K562 (cell line): Measurements from ENCODE around the gene PTTG1IP. TPM values are rescaled to one million over a fixed set of nuclear protein-coding genes. Genes with fewer than 3 reads are reported as not detected.

ENCODE experiments used
- polyA plus RNA-seq, 8 experiments: library from polyadenylated mRNA; depleted of rRNA in 4 of 8; stranded (reverse) in 5 of 8; unstranded in 3 of 8; fragments of >200 nt; fragmentation: Nextera tagmentation in 2 of 8; fragmentation: Illumina TruSeq in 1 of 8; extraction: Ambion mirVana in 2 of 8; extraction: Trizol in 1 of 8; gene quantifications; 2 replicates each; pipeline versions ENCODE4 v1.2.1 to v1.2.3, GENCODE V29; 2011 to 2014; ENCODE audit warnings: inconsistent platforms in 1 of 8, missing spikeins in 1 of 8
- total RNA-seq, 7 experiments: library from RNA; depleted of rRNA in 6 of 7; stranded (reverse); fragments of >200 nt in 6 of 7; fragmentation: Illumina TruSeq in 2 of 7; extraction: Trizol in 2 of 7; gene quantifications; 2 replicates each; pipeline versions ENCODE4 v1.2.1 to v1.2.3, GENCODE V29; 2011 to 2021; ENCODE audit warnings: low replicate concordance in 1 of 7

Gene PTTG1IP
- total and polyA plus RNA-seq, 9 of the 15 experiments (the other 6 are each of a cell fraction or from before 2014, with no cell fraction given) = 5.0 to 99.3 (median 82.4) TPM

Other genes with a start within 250 kb of the PTTG1IP start
Only the 7 nearest of the 14 such genes appear.
- gene KRTAP12-1, start 191.5 kb downstream of the PTTG1IP start, total RNA-seq (2014; rRNA removed) = not detected in 2 replicates
- not detected in 2 replicates for gene KRTAP12-1, start 191.5 kb downstream of the PTTG1IP start, total RNA-seq (2014; rRNA removed; fragmentation: Illumina TruSeq; extraction: Trizol)
- not detected in 2 replicates for gene KRTAP12-1, start 191.5 kb downstream of the PTTG1IP start, total RNA-seq (2015; rRNA removed; fragmentation: Illumina TruSeq; extraction: Trizol)
- gene KRTAP12-1, start 191.5 kb downstream of the PTTG1IP start, total RNA-seq (2021) = not detected in 2 replicates
- gene KRTAP12-1, start 191.5 kb downstream of the PTTG1IP start, polyA plus RNA-seq (2011; rRNA removed) = not detected in 2 replicates
- gene KRTAP12-1, start 191.5 kb downstream of the PTTG1IP start, polyA plus RNA-seq (2014; fragmentation: Illumina TruSeq; extraction: Trizol) = not detected in 2 replicates
- not detected for gene KRTAP12-1, start 191.5 kb downstream of the PTTG1IP start, polyA plus RNA-seq (2014; fragmentation: Nextera tagmentation; extraction: Ambion mirVana)
- gene KRTAP12-1, start 191.5 kb downstream of the PTTG1IP start, polyA plus RNA-seq (2014; rRNA removed) = not detected in 2 replicates
- gene KRTAP10-12, start 176.5 kb downstream of the PTTG1IP start, total RNA-seq (2014; rRNA removed) = not detected in 2 replicates
- gene KRTAP10-12, start 176.5 kb downstream of the PTTG1IP start, total RNA-seq (2014; rRNA removed; fragmentation: Illumina TruSeq; extraction: Trizol) = not detected in 2 replicates
- gene KRTAP10-12, start 176.5 kb downstream of the PTTG1IP start, total RNA-seq (2015; rRNA removed; fragmentation: Illumina TruSeq; extraction: Trizol) = not detected in 2 replicates
- gene KRTAP10-12, start 176.5 kb downstream of the PTTG1IP start, total RNA-seq (2021) = not detected in 2 replicates
- not detected in 2 replicates for gene KRTAP10-12, start 176.5 kb downstream of the PTTG1IP start, polyA plus RNA-seq (2011; rRNA removed)
- gene KRTAP10-12, start 176.5 kb downstream of the PTTG1IP start, polyA plus RNA-seq (2014; fragmentation: Illumina TruSeq; extraction: Trizol) = not detected in 2 replicates
- not detected for gene KRTAP10-12, start 176.5 kb downstream of the PTTG1IP start, polyA plus RNA-seq (2014; fragmentation: Nextera tagmentation; extraction: Ambion mirVana)
- gene KRTAP10-12, start 176.5 kb downstream of the PTTG1IP start, polyA plus RNA-seq (2014; rRNA removed) = not detected in 2 replicates
- not detected in 2 replicates for gene TSPEAR, start 162.1 kb downstream of the PTTG1IP start, total RNA-seq (2014; rRNA removed)
- not detected in 2 replicates for gene TSPEAR, start 162.1 kb downstream of the PTTG1IP start, total RNA-seq (2014; rRNA removed; fragmentation: Illumina TruSeq; extraction: Trizol)
- not detected in 2 replicates for gene TSPEAR, start 162.1 kb downstream of the PTTG1IP start, total RNA-seq (2015; rRNA removed; fragmentation: Illumina TruSeq; extraction: Trizol)
- gene TSPEAR, start 162.1 kb downstream of the PTTG1IP start, total RNA-seq (2021) = not detected in 2 replicates
- gene TSPEAR, start 162.1 kb downstream of the PTTG1IP start, polyA plus RNA-seq (2011; rRNA removed) = not detected in 2 replicates
- not detected in 2 replicates for gene TSPEAR, start 162.1 kb downstream of the PTTG1IP start, polyA plus RNA-seq (2014; fragmentation: Illumina TruSeq; extraction: Trizol)
- not detected for gene TSPEAR, start 162.1 kb downstream of the PTTG1IP start, polyA plus RNA-seq (2014; fragmentation: Nextera tagmentation; extraction: Ambion mirVana)
- gene TSPEAR, start 162.1 kb downstream of the PTTG1IP start, polyA plus RNA-seq (2014; rRNA removed) = not detected in 2 replicates
- gene UBE2G2, start 71.9 kb downstream of the PTTG1IP start, total RNA-seq (2014; rRNA removed) = 122 and 148 TPM in 2 replicates
- 109 and 112 TPM in 2 replicates for gene UBE2G2, start 71.9 kb downstream of the PTTG1IP start, total RNA-seq (2014; rRNA removed; fragmentation: Illumina TruSeq; extraction: Trizol)
- 99.0 and 112 TPM in 2 replicates for gene UBE2G2, start 71.9 kb downstream of the PTTG1IP start, total RNA-seq (2015; rRNA removed; fragmentation: Illumina TruSeq; extraction: Trizol)
- gene UBE2G2, start 71.9 kb downstream of the PTTG1IP start, total RNA-seq (2021) = 131 and 140 TPM in 2 replicates
- 210 and 225 TPM in 2 replicates for gene UBE2G2, start 71.9 kb downstream of the PTTG1IP start, polyA plus RNA-seq (2011; rRNA removed)
- gene UBE2G2, start 71.9 kb downstream of the PTTG1IP start, polyA plus RNA-seq (2014; fragmentation: Illumina TruSeq; extraction: Trizol) = 198 and 202 TPM in 2 replicates
- 10 to 100 TPM; 47.5 to 74.3 TPM for gene UBE2G2, start 71.9 kb downstream of the PTTG1IP start, polyA plus RNA-seq (2014; fragmentation: Nextera tagmentation; extraction: Ambion mirVana)
- 200 and 297 TPM in 2 replicates for gene UBE2G2, start 71.9 kb downstream of the PTTG1IP start, polyA plus RNA-seq (2014; rRNA removed)
- gene SUMO3, start 55.6 kb downstream of the PTTG1IP start, total RNA-seq (2014; rRNA removed) = 95.2 and 118 TPM in 2 replicates
- gene SUMO3, start 55.6 kb downstream of the PTTG1IP start, total RNA-seq (2014; rRNA removed; fragmentation: Illumina TruSeq; extraction: Trizol) = 101 TPM in 2 replicates
- 111 and 113 TPM in 2 replicates for gene SUMO3, start 55.6 kb downstream of the PTTG1IP start, total RNA-seq (2015; rRNA removed; fragmentation: Illumina TruSeq; extraction: Trizol)
- 120 TPM in 2 replicates for gene SUMO3, start 55.6 kb downstream of the PTTG1IP start, total RNA-seq (2021)
- gene SUMO3, start 55.6 kb downstream of the PTTG1IP start, polyA plus RNA-seq (2011; rRNA removed) = 110 and 128 TPM in 2 replicates
- 142 and 144 TPM in 2 replicates for gene SUMO3, start 55.6 kb downstream of the PTTG1IP start, polyA plus RNA-seq (2014; fragmentation: Illumina TruSeq; extraction: Trizol)
- 10 to 100 TPM; 13.9 to 21.6 TPM for gene SUMO3, start 55.6 kb downstream of the PTTG1IP start, polyA plus RNA-seq (2014; fragmentation: Nextera tagmentation; extraction: Ambion mirVana)
- gene SUMO3, start 55.6 kb downstream of the PTTG1IP start, polyA plus RNA-seq (2014; rRNA removed) = 143 and 146 TPM in 2 replicates
- gene ITGB2, start 47.2 kb upstream of the PTTG1IP start, total RNA-seq (2014; rRNA removed) = 0.78 and 1.0 TPM in 2 replicates
- 0.07 and 0.22 TPM in 2 replicates for gene ITGB2, start 47.2 kb upstream of the PTTG1IP start, total RNA-seq (2014; rRNA removed; fragmentation: Illumina TruSeq; extraction: Trizol)
- gene ITGB2, start 47.2 kb upstream of the PTTG1IP start, total RNA-seq (2015; rRNA removed; fragmentation: Illumina TruSeq; extraction: Trizol) = 0.49 and 0.51 TPM in 2 replicates
- gene ITGB2, start 47.2 kb upstream of the PTTG1IP start, total RNA-seq (2021) = 1.2 and 1.3 TPM in 2 replicates
- 0.20 and 1.6 TPM in 2 replicates for gene ITGB2, start 47.2 kb upstream of the PTTG1IP start, polyA plus RNA-seq (2011; rRNA removed)
- gene ITGB2, start 47.2 kb upstream of the PTTG1IP start, polyA plus RNA-seq (2014; fragmentation: Illumina TruSeq; extraction: Trizol) = 0.24 and 0.25 TPM in 2 replicates
- gene ITGB2, start 47.2 kb upstream of the PTTG1IP start, polyA plus RNA-seq (2014; fragmentation: Nextera tagmentation; extraction: Ambion mirVana) = not detected
- 0.57 and 0.60 TPM in 2 replicates for gene ITGB2, start 47.2 kb upstream of the PTTG1IP start, polyA plus RNA-seq (2014; rRNA removed)
- gene SLX9, start 66.3 kb upstream of the PTTG1IP start, total RNA-seq (2014; rRNA removed) = 65.2 and 66.8 TPM in 2 replicates
- 11.2 and 14.8 TPM in 2 replicates for gene SLX9, start 66.3 kb upstream of the PTTG1IP start, total RNA-seq (2014; rRNA removed; fragmentation: Illumina TruSeq; extraction: Trizol)
- gene SLX9, start 66.3 kb upstream of the PTTG1IP start, total RNA-seq (2015; rRNA removed; fragmentation: Illumina TruSeq; extraction: Trizol) = 18.5 and 20.3 TPM in 2 replicates
- 71.2 and 75.5 TPM in 2 replicates for gene SLX9, start 66.3 kb upstream of the PTTG1IP start, total RNA-seq (2021)
- 13.5 and 16.5 TPM in 2 replicates for gene SLX9, start 66.3 kb upstream of the PTTG1IP start, polyA plus RNA-seq (2011; rRNA removed)
- 8.2 and 18.9 TPM in 2 replicates for gene SLX9, start 66.3 kb upstream of the PTTG1IP start, polyA plus RNA-seq (2014; fragmentation: Illumina TruSeq; extraction: Trizol)
- gene SLX9, start 66.3 kb upstream of the PTTG1IP start, polyA plus RNA-seq (2014; fragmentation: Nextera tagmentation; extraction: Ambion mirVana) = 1 to 10 TPM; 1.2 to 1.8 TPM
- 54.4 and 60.2 TPM in 2 replicates for gene SLX9, start 66.3 kb upstream of the PTTG1IP start, polyA plus RNA-seq (2014; rRNA removed)